WTC11 (cell line): ENCODE results near the gene DCAF16.

ENCODE experiments used
- ELF4 ChIP-seq: sonication (generic); formaldehyde crosslinking; IDR thresholded peaks from 2 replicates; pipeline ENCODE4 v1.8.1; 2022; ENCODE audit warnings: low read depth, mild to moderate bottlenecking, moderate library complexity, missing genetic modification reagents
- ZNF281 ChIP-seq: sonication (generic); formaldehyde crosslinking; IDR thresholded peaks from 2 replicates; pipeline ENCODE4 v1.8.0; 2023; ENCODE audit warnings: mild to moderate bottlenecking, missing genetic modification reagents
- ZNF317 ChIP-seq: sonication (generic); formaldehyde crosslinking; IDR thresholded peaks from 2 replicates; pipeline ENCODE4 v1.8.1; 2023; ENCODE audit warnings: low read depth, mild to moderate bottlenecking, moderate library complexity, missing genetic modification reagents, borderline replicate concordance
- ZNF423 ChIP-seq: fragments of 250-450 bp; sonication (Bioruptor Pico); IDR thresholded peaks from 2 replicates; pipeline ENCODE4 v2.1.2; 2022; ENCODE audit warnings: mild to moderate bottlenecking, moderate library complexity
- TF ChIP-seq, protein P1 (sequence below): fragments of 200-600 bp; IDR thresholded peaks from 2 replicates; pipeline ENCODE4 v1.8.0; 2022; ENCODE audit warnings: antibody characterized with exemption
- TF ChIP-seq, protein P2 (sequence below): sonication (generic); formaldehyde crosslinking; IDR thresholded peaks from 2 replicates; pipeline ENCODE4 v1.8.1; 2023; ENCODE audit warnings: mild to moderate bottlenecking, missing genetic modification reagents, moderate library complexity

DNA sequence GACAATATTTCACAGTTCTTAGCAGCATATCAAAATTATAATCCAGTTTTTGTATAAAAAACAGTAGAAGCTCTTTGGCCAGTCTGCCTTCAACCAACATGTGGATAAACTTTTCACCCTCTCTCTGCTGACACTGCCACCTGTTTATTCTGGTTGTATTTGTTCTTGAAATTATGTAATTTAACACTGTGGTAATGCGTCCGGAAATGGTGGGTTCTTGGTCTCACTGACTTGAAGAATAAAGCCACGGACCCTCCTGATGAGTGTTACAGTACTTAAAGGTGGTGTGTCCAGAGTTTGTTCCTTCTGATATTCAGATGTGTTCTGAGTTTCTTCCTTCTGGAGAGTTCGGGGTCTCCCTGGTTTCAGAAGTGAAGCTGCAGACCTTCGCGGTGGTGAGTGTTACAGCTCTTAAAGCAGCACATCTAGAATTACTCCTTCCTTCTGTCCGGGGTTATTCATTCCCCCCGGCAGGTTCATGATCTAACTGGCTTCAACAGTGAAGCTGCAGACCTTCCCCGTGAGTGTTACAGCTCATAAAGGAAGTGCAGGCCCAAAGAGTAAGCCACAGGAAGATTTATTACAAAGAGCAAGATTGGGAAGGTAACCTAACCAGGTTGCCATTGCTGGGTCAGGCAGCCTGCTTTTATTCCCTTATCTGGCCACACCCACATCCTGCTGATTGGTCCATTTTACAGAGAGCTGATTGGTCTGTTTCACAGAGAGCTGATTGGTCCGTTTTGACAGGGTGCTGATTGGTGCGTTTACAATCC, 44.9 kb downstream of the DCAF16 start:
- TF ChIP-seq, protein P1, sequence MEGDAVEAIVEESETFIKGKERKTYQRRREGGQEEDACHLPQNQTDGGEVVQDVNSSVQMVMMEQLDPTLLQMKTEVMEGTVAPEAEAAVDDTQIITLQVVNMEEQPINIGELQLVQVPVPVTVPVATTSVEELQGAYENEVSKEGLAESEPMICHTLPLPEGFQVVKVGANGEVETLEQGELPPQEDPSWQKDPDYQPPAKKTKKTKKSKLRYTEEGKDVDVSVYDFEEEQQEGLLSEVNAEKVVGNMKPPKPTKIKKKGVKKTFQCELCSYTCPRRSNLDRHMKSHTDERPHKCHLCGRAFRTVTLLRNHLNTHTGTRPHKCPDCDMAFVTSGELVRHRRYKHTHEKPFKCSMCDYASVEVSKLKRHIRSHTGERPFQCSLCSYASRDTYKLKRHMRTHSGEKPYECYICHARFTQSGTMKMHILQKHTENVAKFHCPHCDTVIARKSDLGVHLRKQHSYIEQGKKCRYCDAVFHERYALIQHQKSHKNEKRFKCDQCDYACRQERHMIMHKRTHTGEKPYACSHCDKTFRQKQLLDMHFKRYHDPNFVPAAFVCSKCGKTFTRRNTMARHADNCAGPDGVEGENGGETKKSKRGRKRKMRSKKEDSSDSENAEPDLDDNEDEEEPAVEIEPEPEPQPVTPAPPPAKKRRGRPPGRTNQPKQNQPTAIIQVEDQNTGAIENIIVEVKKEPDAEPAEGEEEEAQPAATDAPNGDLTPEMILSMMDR, result no peak
- TF ChIP-seq ELF4 (CRISPR knock-in tag) (no peak), ZNF317 (no peak), ZNF281 (CRISPR knock-in tag) (no peak), ZNF423 (no peak)
- TF ChIP-seq, protein P2, sequence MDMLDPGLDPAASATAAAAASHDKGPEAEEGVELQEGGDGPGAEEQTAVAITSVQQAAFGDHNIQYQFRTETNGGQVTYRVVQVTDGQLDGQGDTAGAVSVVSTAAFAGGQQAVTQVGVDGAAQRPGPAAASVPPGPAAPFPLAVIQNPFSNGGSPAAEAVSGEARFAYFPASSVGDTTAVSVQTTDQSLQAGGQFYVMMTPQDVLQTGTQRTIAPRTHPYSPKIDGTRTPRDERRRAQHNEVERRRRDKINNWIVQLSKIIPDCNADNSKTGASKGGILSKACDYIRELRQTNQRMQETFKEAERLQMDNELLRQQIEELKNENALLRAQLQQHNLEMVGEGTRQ (CRISPR knock-in tag), result no peak
